Measurements from ENCODE around the gene NUDT6.
"Not testable (repeated sequence)": the region's sequence is repeated elsewhere in the genome, so short reads cannot be mapped to it uniquely, and the experiment has no call there.

Gene NUDT6, protein sequence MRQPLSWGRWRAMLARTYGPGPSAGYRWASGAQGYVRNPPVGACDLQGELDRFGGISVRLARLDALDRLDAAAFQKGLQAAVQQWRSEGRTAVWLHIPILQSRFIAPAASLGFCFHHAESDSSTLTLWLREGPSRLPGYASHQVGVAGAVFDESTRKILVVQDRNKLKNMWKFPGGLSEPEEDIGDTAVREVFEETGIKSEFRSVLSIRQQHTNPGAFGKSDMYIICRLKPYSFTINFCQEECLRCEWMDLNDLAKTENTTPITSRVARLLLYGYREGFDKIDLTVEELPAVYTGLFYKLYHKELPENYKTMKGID

DNA sequence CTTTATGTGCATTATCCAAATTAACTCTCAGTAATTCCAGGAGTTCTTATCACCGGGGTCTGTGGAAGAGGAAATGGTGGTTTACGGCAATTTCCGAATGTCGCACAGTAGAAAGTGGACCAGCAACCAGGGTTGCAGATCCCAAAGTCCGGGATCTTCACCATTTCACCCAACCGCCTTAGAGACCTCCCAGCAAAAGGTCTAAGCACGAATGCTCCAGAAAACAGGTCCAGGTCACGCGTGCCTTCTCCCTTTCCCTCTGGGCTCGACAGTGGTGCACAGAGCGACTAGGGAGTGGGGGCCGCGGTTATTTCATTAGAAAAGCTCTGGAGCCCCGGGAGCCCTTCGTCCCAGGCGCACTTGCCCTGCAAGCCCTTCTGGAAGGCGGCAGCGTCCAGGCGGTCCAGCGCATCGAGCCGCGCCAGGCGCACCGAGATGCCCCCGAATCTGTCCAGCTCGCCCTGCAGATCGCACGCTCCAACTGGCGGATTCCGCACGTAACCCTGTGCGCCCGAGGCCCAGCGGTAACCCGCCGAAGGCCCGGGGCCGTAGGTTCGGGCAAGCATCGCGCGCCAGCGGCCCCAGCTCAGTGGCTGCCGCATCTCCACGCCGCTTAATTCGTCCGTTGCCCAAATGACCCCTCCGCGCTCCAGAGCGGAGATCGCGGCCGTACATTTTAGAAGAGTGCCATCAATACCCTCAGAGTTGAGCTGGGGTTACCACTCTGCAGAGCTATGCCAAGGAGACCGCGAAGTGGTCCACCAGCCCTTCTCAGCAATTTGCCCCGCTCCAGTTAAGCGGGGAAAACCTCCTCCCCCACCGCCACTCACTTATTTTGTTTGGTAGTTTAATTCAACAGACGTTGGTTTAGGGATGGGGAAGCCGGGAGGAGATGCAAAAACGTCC, at the start of gene NUDT6:
Gene NUDT6, minus strand, starts transcription at position 627 of the 906 bp plus-strand sequence. Its CDS starts 25 bp downstream, at position 602.
- DNase-seq, result peak; percentile 20

DNA sequence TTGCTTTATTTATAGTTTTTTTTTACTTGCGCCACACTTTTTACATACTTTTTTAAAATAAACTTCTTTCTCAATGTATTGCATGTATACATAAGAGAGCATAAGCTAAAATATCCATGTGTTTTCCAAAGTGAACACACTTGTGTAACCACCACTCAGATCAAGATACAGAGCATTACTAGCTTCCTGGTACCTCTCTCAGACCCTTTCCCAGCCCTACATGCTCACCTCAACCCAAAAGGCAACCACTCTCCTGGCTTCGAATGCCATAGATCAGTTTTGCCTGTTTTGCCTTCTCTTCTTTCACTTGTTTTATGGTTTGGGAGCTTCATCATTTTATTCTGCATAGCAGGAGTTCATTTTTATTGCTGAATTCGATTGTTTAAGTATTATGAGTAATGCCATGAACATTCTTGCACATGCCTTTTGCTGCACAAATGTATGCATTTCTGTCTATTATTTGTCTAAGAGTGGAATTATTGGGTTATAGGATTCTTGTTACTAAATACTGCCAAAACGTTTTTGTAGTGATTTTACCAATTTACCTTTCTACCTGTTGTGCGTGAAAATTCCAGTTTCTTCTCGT, 45.9 kb upstream of the NUDT6 start:
- no peak for DNase-seq

DNA sequence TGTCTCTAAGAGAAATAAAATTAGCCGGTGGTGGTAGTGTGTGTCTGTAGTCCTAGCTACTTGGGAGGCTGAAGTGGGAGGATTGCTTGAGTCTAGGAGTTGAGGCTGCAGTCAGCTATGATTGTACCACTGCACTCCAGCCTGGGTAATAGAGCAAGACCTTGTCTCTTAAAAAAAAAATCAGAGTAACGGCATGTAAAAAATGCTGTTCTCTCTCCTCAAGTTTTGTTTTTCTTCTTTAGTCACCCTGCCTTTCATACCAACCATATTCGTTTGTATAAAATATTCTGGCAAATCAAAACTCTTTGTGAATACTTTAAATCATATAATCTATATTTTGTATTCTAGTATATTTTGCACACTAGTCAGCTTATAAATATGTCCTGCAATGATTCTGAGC, 44.8 kb upstream of the NUDT6 start:
- DNase-seq, result no peak

DNA sequence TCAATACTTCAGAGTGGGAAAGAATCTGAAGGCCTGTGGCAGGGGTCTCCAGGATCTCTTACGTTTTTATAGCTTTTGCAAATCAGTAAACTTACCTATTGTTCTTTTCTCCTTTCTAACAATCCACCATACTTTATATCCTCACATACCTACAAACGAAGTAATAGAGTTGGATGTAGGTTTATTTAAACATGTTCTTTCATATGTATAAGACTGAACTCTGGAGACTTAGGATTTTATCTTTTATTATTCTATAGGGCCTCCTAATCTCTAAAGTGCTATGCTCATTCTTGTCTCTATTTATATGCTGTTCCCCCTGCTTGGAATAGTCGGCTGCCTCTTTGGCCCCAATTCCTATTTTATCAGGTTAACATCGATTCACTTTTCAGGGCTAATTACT, 43.8 kb upstream of the NUDT6 start:
- no peak for DNase-seq

DNA sequence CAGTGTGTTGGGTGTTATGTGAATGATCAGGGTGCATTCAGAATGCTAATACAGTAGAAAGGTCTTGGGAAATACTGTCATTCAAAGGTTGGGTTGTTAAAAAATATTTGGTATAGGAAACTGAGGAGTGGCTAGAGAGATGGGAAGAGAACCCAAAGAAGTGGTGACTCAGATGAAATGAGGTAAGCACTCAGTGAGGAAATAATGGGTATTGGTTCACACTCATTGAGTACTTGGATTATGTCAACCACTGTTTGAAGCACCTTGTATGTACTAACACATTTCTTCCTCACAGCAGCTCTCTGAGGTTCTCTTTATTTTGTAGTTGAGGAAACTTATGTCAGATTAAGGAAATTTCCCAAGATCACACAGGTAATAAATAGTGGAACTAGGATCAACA, 40.8 kb upstream of the NUDT6 start:
- DNase-seq, result no peak

DNA sequence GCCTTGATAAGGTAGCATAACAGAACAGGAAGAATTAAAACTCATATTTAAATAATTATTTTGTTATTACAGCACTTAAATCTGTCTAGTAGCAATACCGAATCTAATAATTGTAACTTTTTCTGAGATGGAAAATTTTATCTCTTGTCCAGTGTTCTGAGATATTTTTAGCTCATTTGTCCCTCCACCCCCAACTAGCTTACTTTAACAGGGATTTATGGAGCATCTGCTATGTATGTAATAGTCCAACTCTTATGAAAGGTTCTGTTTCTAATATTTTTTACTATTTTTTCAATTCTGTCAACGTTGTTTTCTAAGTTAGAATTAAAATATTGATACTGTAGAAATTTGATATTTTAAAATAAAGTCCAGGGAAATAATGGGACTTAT, 38.2 kb upstream of the NUDT6 start:
- DNase-seq, result no peak

DNA sequence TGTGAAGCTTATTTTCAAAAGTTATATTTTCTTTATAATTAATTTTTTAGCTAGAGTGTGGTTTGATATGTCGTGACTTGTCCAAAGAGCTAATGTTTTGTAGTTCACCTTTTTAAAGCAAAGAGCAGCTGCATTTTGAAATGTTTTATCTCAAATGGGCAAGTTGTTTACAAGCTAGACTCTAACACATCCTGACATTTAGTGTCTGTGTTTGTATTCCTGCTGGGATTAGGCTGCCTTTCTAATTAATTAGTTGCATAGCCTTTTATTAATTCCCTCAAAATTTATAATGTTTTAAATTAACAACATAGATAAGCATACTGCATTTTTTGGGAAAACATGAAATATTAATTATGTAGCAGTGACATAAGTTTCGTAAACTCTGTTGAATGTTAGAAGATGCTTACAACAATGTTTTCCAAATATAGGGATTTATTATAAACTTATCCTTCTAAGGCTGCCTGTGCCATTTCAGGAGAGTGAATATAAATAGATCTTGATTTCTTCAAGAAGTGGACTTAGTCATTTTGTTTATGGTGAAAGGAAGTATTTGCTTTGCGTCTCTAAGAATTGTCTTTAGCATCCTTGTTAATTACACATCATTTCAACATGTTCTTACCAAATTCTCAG, 37.7 kb upstream of the NUDT6 start:
- DNase-seq, result no peak

DNA sequence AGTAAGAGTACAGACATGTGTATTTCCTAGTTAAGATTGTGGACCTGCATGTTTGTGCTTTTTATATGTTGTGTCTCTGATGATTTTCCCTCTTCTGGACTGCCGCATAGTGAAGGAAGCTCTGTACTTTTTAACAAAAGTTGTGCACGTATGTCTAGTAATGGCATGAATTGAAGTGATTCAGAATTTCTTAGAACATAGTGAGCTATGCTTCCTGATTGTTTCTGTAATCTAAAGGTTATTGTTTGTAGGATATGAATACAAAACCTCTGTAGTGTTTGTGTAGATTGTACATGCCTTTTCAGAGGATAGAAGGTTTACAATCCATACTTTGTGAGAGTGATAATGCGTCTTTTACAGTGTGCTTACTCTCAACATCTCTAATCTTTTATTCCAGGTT, 37.0 kb upstream of the NUDT6 start:
- no peak for DNase-seq

DNA sequence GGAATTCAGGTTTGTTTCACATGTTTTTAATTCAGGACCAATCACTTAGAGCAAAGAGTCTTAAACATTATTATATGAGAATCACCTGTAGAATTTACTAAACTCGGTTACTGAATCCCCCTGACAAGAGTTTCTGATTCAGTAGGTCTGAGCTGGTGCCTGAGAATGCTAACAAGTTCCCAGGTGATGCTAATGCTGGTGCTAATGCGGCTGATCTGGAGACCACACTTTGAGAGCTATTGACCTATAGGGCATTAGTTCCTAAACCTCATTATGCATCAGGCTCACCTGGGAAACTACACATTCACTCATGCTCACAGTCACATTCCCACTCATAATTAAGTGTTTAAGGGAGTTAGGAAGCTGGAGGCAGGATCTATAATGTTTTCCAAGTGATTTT, 36.1 kb upstream of the NUDT6 start:
- no peak for DNase-seq

DNA sequence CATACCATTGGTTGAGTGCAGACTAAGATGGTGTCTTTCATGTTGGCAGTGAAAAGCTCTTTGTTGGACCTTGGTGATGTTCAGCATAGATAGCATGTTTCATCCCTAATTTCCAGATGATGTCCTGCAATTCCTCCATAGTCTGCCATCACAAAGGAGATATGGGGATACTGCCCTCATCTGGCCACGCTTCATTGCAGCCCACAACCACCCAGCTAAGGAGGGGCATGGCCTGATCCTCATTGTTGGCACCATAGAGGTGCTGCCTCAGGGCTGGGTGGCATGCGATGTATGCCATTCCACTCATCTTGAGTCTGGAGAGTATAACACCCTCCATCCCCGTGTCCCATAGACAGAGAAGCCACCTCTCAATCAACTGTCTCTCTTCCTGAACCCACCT, 31.5 kb upstream of the NUDT6 start:
- DNase-seq, result no peak

DNA sequence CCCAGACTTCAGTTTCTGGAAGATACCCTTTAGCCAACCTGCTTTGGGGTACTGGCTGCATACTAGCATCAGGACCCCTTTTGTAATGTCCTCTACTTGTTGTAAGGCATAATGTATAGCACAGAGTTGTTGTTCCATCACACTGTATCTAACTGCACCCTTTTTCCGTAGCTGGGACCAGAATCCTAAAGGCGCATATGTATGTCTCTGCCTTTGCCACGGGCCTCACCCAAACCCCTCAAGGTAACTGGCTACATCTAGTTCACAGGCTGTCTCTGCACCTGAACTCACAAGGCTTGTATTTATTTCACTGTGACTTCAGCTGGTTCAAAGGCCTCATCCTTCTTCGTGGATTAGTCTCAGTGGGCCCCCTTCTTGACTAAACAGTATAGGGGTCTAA, 29.6 kb upstream of the NUDT6 start:
- DNase-seq, result no peak

DNA sequence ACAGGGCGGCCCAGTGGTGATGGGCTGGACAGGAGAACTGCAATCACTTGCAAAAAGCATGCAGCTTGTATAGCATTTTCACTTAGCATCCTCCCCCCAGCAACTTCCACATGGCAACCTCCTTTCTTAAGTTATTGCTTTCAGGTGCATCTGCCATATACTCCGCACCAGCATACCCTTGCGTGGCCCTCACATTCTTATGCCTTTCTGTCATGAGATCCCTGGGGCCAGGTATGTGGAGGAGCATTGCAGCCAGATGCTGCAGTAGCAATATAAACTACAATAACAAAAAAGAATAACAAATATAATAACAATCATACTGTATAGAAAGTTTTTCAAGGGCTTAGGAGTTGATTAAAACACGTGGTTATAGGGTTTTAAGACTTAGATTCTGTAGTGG, 26.3 kb upstream of the NUDT6 start:
- DNase-seq, result no peak

DNA sequence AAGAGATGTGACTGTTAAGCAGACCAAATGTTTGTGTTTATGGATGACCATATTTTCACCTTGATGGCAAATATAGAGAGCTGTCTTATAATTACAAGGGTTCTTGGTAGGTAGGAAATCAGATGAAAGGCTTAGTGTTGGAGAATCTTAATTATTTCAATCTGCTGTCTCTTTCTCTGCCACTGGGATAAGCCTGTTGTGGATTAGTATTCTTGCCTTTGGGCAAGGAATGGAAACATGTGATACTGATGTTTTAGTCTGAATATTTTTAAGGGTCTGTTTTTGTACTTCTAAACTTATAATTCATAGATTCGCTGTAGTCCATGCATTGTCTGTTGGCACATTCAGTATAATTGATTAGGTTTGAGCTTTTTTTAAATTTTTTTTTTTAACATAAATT, 23.7 kb upstream of the NUDT6 start:
- DNase-seq, result no peak

DNA sequence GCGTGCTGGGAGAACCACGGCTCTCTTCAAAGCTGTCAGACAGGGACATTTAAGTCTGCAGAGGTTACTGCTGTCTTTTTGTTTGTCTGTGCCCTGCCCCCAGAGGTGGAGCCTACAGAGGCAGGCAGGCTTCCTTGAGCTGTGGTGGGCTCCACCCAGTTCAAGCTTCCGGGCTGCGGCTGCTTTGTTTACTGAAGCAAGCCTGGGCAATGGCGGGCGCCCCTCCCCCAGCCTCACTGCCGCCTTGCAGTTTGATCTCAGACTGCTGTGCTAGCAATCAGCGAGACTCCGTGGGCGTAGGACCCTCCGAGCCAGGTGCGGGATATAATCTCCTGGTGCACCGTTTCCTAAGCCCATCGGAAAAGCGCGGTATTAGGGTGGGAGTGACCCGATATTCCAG, 22.7 kb upstream of the NUDT6 start:
- not testable (repeated sequence) for DNase-seq

DNA sequence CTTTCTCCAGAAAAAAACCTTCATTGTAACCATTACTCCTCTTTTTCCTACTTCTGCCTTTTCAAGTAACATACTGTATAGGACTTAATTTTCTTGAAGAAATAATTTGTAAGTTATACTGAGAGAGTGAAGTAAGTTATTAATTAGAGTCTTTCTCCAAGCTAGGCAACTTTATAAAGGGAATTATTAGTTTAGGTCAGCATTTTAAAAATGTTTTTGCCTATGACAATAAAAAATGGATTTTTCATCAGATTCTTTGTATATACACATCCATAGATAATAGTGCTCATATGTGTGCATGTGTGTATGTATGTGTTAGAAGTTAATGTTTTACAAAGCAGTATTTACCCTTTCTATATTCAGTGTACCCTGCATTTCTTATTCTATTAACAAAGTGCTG, 10.4 kb upstream of the NUDT6 start:
- no peak for DNase-seq

DNA sequence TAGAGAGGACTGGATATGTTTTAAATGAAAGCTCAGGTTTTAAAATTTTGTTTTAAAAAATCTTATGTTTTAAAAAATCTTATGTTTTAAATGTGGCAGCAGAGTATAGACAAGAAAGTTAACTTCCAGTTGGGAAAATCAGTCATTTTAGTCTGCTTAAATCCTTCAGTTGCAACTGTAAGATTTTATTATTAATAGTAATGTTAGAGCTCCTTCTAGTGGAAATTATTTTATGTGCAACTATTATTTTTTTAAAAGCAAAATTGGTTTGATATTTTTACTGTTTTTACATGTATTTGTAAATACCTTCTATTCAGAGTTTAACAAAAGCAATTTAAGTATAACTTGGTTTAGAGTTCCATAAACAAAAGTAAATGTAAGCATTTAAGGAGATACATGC, 8.5 kb upstream of the NUDT6 start:
- no peak for DNase-seq

DNA sequence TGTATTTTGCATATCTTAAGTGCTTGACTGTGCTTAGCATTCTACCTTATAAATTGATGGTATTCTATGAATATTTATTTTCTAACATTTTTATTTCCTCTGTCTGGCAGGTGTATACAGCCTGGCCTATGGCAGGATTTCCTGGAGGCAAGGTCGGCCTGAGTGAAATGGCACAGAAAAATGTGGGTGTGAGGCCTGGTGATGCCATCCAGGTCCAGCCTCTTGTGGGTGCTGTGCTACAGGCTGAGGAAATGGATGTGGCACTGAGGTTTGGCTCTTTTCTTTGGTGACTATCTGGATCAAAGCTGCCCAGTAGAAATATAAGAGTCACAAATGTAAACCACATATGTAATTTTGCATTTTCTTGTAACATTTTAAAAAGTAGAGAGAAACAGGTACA, 6.5 kb upstream of the NUDT6 start:
- DNase-seq, result no peak

DNA sequence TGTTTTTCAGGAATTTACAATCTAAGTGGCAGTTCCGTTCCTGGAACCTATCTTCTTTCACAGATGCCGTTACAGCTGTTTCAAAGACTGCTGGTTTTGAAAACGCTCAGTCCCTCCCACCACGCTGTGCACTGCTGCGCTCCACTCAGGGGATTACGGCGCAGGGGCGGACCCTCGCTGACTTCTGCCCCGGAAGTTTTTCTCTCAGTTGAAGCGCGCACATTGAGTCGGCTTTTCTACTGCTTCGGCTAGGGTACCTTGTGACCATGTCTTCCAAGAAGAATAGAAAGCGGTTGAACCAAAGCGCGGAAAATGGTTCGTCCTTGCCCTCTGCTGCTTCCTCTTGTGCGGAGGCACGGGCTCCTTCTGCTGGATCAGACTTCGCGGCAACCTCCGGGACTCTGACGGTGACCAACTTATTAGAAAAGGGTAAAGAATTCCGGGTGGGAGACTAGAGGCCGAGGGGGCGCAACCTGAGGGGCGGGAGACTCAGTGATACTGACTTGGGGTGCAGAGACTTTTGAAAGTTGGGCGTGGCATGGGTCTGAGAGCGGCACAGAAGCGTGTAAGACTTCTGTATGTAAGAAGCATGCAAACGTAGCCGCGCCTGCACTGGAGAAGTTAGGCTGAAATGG, 597 bp upstream of the NUDT6 start:
- peak; percentile 62 for DNase-seq

DNA sequence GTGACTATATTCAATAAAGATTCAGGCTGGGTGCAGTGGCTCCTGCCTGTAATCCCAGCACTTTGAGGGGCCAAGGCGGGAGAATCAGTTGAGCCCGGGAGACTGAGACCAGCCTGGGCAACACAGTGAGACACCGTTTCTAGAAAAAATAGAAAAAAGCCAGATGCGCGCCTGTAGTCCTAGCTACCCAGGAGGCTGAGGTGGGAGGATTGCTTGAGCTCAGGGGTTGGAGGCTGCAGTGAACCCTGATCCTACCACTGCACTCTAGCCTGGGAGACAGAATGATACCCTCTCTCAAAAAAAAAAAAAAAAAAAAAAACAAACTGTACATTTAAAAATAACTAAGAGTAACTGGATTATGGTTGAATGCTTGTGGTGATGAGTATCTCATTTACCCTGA, 1.1 kb downstream of the NUDT6 start:
- DNase-seq, result no peak

DNA sequence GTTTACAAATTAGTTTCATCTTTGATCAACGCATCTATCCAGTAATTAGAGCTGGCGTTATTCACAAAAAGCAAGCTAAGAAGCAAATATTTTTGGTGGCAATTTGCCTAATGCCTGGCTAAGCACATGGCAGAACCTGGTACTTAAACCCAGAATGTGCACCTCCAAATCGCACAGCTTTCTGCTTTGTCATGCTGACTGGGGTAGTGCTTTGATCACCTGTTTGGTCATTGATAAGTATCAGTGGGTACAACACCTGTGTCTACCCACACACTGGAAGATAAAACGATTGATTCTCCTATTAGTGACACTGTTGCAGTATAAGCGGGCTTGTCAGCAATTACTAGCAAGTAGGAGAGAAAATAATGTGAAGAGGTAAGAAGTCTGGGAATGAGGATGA, 1.9 kb downstream of the NUDT6 start:
- no peak for DNase-seq

DNA sequence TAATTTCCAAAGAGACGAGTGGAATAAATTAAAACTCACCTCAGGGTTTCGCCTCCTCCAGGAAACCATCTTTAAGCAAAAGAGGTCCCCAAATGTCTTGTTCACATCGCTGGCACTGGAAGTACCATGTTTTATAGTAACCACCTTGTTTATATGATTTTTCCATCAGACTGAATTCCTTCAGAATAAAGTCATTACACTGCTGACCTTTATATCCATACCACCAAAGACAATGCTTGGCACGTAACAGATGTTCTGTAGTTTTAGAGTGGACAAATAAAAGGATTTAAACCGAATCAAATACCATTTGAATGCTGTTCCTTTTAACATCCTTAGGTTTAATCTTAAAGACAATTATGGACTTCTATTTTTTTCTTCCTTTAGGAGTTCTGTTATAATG, 4.7 kb downstream of the NUDT6 start:
- DNase-seq, result no peak

DNA sequence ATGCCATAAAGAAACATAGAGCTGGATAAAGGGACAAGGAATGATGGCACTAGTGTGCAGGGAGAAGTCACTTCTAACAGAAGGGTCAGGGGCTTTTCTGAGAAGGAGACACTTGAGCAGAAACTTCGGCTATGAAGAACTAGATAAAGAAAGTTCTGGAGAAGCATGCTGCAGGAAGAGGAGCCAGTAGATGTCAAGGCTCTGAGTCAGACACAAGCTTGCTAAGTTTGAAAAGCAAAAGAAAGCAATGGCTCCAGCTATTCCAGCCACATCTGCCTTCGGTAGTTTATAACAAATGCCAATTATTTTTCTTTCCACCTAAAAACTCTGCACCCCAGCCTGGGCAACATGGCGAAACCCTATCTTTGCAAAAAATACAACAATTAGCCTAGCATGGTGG, 7.5 kb downstream of the NUDT6 start:
- no peak for DNase-seq

DNA sequence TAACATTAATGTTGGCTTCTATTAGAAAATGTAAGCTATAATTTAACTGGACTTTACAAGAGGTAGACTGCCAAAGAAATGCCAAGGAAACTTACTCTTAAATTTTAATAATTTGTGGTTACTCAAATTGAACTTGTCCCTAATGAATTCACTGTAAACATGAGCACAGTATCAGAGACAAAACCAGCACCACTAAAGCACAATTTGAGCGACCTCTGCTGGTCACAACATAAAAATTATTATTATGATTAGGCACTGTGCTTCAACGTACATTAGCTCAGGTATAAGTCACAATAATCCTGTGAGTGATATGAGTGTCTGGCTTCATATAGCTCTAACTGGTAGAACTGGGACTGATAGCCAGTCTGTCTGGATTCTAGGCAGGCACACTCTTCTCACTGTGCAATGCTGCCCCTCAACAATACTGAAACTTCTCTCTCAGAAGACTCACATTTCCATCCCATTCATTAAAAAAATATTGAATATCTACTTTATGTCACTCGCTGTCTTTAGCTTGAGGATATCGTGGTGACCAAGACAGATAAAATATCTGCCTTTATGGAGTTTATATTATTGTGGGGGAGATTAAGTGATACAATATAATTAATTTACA, 8.0 kb downstream of the NUDT6 start:
- peak; percentile 47 for DNase-seq

Data from NCI-H1436 (cell line).